ENCODE data around the gene SEMA3G.
A peak's percentile ranks its signal among the peaks of the same experiment; 100 is the strongest.

SEMA3G gene

DNA sequence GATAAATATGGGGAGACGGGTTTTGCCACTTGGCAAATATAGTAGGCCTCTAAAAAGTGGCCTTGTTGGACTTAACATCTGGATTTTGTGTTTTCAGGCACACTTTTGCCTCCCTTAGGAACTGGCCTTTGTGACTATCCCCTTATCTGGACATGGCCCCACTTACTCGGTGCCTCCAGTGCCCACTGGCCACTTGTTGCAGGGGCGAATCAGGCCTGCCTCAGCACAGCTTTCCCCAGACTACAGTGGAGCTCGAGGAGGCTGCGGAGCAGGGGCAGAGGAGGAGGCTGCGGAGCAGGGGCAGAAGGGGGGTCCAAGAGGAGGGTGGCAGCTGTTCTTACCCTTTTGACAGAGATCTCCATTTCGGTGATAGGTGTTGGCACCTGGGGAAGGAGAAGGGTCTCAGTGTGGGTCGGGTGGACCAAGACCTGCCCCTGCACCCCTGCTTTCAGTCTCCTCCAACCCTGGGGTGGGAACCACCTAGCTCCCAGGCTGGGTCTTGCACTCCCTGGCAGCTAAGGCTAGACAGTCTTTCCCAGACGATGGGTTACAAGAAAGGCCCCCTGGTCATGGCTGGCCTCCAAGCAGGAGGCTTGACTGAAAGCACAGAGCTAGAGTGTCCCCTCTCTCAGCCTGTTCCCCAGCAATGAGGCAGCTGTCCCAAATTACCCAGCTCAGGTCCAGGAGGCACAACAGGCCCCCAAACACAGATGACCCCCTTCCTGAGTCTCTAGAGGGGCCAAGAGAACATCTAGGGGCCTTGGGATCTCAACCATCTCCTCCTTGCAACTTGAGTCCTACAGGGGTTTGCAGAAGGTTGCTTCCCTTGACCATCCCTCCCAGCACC lies 6.1 kb downstream of the SEMA3G start:
- Mint-ChIP-seq H3K27ac (no peak overlapping the region), H3K4me1 (peaks cover 61% of the 10 kb centered on the region), H3K36me3 (ENCODE audit: low read depth) (no peaks in the 10 kb centered on the region), H3K27me3 (ENCODE audit: low read depth, poor library complexity) (peaks cover 4% of the 10 kb centered on the region), H3K4me3 (no peak overlapping the region), H3K9me3 (no peaks in the 10 kb centered on the region)
- no peak for TF ChIP-seq CTCF (IDR thresholded peaks at IDR 0.05)
- DNase-seq = no peak

- TF ChIP-seq CTCF (IDR thresholded peaks at IDR 0.05) = no peak
- H3K4me1 Mint-ChIP-seq = peaks cover 61% of the 10 kb centered on the region
- no peaks in the 10 kb centered on the region for H3K9me3 Mint-ChIP-seq
- no peaks in the 10 kb centered on the region for H3K36me3 Mint-ChIP-seq (ENCODE audit: low read depth)
- H3K4me3 Mint-ChIP-seq = no peak overlapping the region
- H3K27me3 Mint-ChIP-seq (ENCODE audit: low read depth, poor library complexity) = peaks cover 4% of the 10 kb centered on the region
- no peak for DNase-seq
- no peak overlapping the region for H3K27ac Mint-ChIP-seq
Observed at GRCh38 chr3:52438104-52438376, 6.9 kb downstream of the SEMA3G start.

DNA sequence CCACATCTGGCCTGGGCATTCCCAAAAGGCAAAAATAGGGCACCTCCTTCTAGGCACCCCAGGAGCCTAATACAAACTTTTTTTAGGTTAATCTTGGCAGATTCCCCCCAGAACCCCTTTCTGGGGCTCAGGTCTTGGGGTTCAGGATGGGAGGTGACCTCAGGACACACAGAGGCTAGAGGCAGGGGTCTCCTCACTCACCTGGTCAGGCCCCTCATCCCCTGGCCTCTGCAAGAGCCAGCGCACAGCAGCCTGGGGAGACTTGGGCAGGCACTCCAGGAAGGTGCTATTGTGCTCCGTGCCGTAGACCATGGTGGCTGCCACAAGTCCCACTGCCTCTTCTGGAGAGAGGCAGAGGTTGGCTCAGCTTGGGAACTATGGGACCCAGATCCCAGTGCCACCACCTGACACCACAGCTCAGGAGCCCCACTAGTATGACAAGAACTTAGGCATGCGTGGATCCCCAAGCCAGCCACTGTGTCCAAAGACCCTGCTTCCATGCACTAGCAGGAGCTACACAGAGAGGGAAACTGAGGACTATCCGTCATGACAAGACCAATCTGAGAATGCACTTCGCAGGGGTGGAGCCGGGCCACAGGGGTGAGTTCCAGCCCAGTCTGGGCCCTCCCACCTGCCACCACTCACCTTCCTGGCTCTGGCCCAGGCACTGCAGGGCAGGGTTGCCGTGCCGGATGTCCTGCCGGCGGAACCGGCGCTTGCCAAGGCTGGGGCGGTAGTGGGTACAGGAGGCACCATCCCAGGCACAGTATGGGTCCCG lies 7.4 kb downstream of the SEMA3G start:
- Mint-ChIP-seq H3K4me1 (peaks cover 61% of the 10 kb centered on the region), H3K36me3 (ENCODE audit: low read depth) (no peaks in the 10 kb centered on the region), H3K9me3 (no peaks in the 10 kb centered on the region), H3K27ac (no peak overlapping the region), H3K27me3 (ENCODE audit: low read depth, poor library complexity) (peaks cover 4% of the 10 kb centered on the region), H3K4me3 (no peak overlapping the region)
- TF ChIP-seq CTCF (IDR thresholded peaks at IDR 0.05) = no peak
- no peak for DNase-seq

DNA sequence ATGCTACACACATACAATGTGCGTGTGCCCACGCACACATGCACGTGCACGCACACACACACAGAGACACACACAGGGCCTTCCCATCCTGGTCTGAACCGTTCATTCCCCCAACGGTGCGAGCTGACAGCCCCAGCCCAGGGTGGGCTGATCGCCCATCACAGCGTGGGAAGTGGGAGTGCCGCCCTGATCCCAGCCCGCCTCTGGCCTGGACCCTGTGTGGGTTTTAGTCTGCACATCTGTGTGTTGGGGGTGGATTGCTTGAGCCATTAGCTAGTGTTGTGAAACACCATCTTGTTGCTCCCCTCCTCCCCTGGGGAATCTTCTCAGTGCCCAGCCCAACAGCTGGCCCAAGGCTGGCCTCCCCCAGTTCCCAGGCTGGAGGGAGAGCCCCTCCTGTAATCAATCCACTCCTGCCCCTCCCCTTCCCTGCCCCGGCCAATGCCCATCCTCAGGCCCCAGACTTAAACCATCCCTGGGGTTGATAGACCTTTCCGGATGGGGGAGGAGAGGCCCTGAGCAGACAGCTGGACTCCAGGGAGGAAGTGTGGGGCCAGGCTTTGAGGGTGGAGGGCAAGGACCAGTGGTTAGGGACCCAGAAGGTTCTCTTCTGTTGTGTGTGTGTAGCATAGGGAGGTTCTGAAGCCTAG lies 8.3 kb downstream of the SEMA3G start:
- peaks cover 68% of the 10 kb centered on the region for H3K4me1 Mint-ChIP-seq
- H3K27ac Mint-ChIP-seq = peak overlapping the region; percentile 87
- DNase-seq = peak; percentile 60
- H3K4me3 Mint-ChIP-seq = no peak overlapping the region
- H3K27me3 Mint-ChIP-seq (ENCODE audit: low read depth, poor library complexity) = peaks cover 4% of the 10 kb centered on the region
- TF ChIP-seq CTCF (IDR thresholded peaks at IDR 0.05) = no peak
- no peaks in the 10 kb centered on the region for H3K36me3 Mint-ChIP-seq (ENCODE audit: low read depth)
- H3K9me3 Mint-ChIP-seq = no peaks in the 10 kb centered on the region

GRCh38 chr3:52435246-52436101 lies 9.4 kb downstream of the SEMA3G start:
- Mint-ChIP-seq H3K4me1 (peaks cover 66% of the 10 kb centered on the region), H3K27me3 (ENCODE audit: low read depth, poor library complexity) (peaks cover 4% of the 10 kb centered on the region), H3K36me3 (ENCODE audit: low read depth) (no peaks in the 10 kb centered on the region), H3K4me3 (no peak overlapping the region), H3K9me3 (no peaks in the 10 kb centered on the region), H3K27ac (no peak overlapping the region)
- DNase-seq = no peak
- TF ChIP-seq CTCF (IDR thresholded peaks at IDR 0.05) = no peak
